Left lung (tissue), 10 donors: ENCODE results near the gene PDS5A. TPM values are rescaled to one million over a fixed set of nuclear protein-coding genes. Genes with fewer than 3 reads are reported as not detected.
A peak's percentile ranks its signal among the peaks of the same experiment; 100 is the strongest.
"Not testable (repeated sequence)": the region's sequence is repeated elsewhere in the genome, so short reads cannot be mapped to it uniquely, and the experiment has no call there.

ENCODE experiments used
- ATAC-seq: fragments of 200-7000 bp; cut with Tn5 transposase; one replicate; pipeline ENCODE4 v1.9.1; 2020; ENCODE audit warnings: moderate library complexity
- DNase-seq, 4 donors: peaks; one replicate each; pipeline ENCODE4 v3.0.0-alpha.2; 2013 to 2020
- H3K27ac ChIP-seq, 2 donors: fragments of 200-600 bp; sonication (generic) in 1 of 2; one replicate each; pipeline versions ENCODE4 v1.5.0 to v1.8.0; 2020 to 2021
- H3K27me3 ChIP-seq, 2 donors: fragments of 200-600 bp; sonication (generic) in 1 of 2; one replicate each; pipeline versions ENCODE4 v1.5.0 to v1.8.0; 2020 to 2021
- H3K36me3 ChIP-seq, 2 donors: fragments of 200-600 bp; sonication (generic) in 1 of 2; one replicate each; pipeline versions ENCODE4 v1.5.0 to v1.8.0; 2020 to 2021
- H3K4me1 ChIP-seq, 2 donors: fragments of 200-600 bp; one replicate each; pipeline ENCODE4 v1.8.0; 2021
- H3K4me3 ChIP-seq, 2 donors: fragments of 200-600 bp; sonication (generic) in 1 of 2; one replicate each; pipeline versions ENCODE4 v1.5.0 to v1.8.0; 2020 to 2021; ENCODE audit warnings: mild to moderate bottlenecking in 1 of 2
- H3K9me3 ChIP-seq, 2 donors: fragments of 200-600 bp; sonication (generic) in 1 of 2; one replicate each; pipeline versions ENCODE4 v1.5.0 to v1.8.0; 2020 to 2021
- CTCF ChIP-seq, 2 donors: fragments of 200-600 bp; sonication (generic) in 1 of 2; IDR thresholded peaks; one replicate each; pipeline versions ENCODE4 v1.5.0 to v1.8.0; 2021; ENCODE audit warnings: antibody characterized with exemption in 2 of 2
- intact Hi-C, 2 donors: fragments of 100-400 bp; cut with DNase I; formaldehyde crosslinking; loops; one replicate each; pipeline versions ENCODE4 v1.11.2 to v1.14.2; 2022
- polyA plus RNA-seq, 6 donors: library from polyadenylated mRNA; unstranded; fragments of 120-200 nt; gene quantifications; one replicate each; pipeline ENCODE4 v1.2.1, GENCODE V29; 2013; ENCODE audit not compliant: insufficient read length in 6 of 6
- total RNA-seq, 2 donors: library from RNA; stranded (reverse); fragmentation: NEBNext Ultra II Directional; extraction: Animal tissue kit (Norgen Biotek cat#: 25700); gene quantifications; one replicate each; pipeline ENCODE4 v1.2.1, GENCODE V29; 2021
- donor health status: DM: no; HTN: yes; CAD: no.
- donor health status: DM: no; HTN: no; CAD: no.

PDS5A gene
- total and polyA plus RNA-seq, 8 donors: 66.4 to 82.1 (median 72.3) TPM

GRCh38 chr4:39994406-39994805, 16.7 kb upstream of the PDS5A start:
- H3K27me3 ChIP-seq: no peaks in the 10 kb centered on the region
- H3K36me3 ChIP-seq: no peaks in the 10 kb centered on the region
- no peak for TF ChIP-seq CTCF (IDR thresholded peaks at IDR 0.05)
- ATAC-seq: no peak
- H3K4me3 ChIP-seq: no peak overlapping the region
- H3K27ac ChIP-seq: no peak overlapping the region
- H3K9me3 ChIP-seq: no peaks in the 10 kb centered on the region
- intact Hi-C loops: no loop called here
- DNase-seq: no peak
- H3K4me1 ChIP-seq: peaks cover 0 to 9% of the 10 kb centered on the region in 2 donors

GRCh38 chr4:39989381-39989780, 11.7 kb upstream of the PDS5A start:
- H3K4me1 ChIP-seq, H3K27ac ChIP-seq, H3K36me3 ChIP-seq, ATAC-seq, DNase-seq, intact Hi-C loops, H3K27me3 ChIP-seq, H3K4me3 ChIP-seq, H3K9me3 ChIP-seq: not testable (repeated sequence)

GRCh38 chr4:39987485-39987884, 9.8 kb upstream of the PDS5A start:
- H3K4me1 ChIP-seq: peaks cover 0 to 9% of the 10 kb centered on the region in 2 donors
- no peaks in the 10 kb centered on the region for H3K27me3 ChIP-seq
- intact Hi-C loops: no loop called here
- no peaks in the 10 kb centered on the region for H3K36me3 ChIP-seq
- TF ChIP-seq CTCF (IDR thresholded peaks at IDR 0.05): no peak
- H3K4me3 ChIP-seq: no peak overlapping the region
- DNase-seq: no peak
- no peaks in the 10 kb centered on the region for H3K9me3 ChIP-seq
- ATAC-seq: no peak
- H3K27ac ChIP-seq: no peak overlapping the region

GRCh38 chr4:39978904-39979303, 1.2 kb upstream of the PDS5A start:
- no peak overlapping the region for H3K27ac ChIP-seq
- TF ChIP-seq CTCF (IDR thresholded peaks at IDR 0.05): no peak
- peaks cover 0 to 16% of the 10 kb centered on the region in 2 donors for H3K36me3 ChIP-seq
- ATAC-seq: no peak
- H3K9me3 ChIP-seq: no peaks in the 10 kb centered on the region
- peaks cover 11 to 32% of the 10 kb centered on the region in 2 donors for H3K4me1 ChIP-seq
- H3K4me3 ChIP-seq: no peak overlapping the region
- DNase-seq: no peak
- H3K27me3 ChIP-seq: no peaks in the 10 kb centered on the region
- intact Hi-C loops: loop anchor here in 1 of 2 donors (10.0 kb wide), 1 partner anchor 284 kb away; the partner anchor contains the start of gene UBE2K

GRCh38 chr4:39978378-39978775, 666 bp upstream of the PDS5A start:
- peaks cover 0 to 21% of the 10 kb centered on the region in 2 donors for H3K36me3 ChIP-seq
- TF ChIP-seq CTCF (IDR thresholded peaks at IDR 0.05): no peak
- intact Hi-C loops: loop anchor here in 1 of 2 donors (10.0 kb wide), 1 partner anchor 284 kb away; the partner anchor contains the start of gene UBE2K
- no peak for ATAC-seq
- peak overlapping the region; percentile 27 to 94 for H3K4me3 ChIP-seq
- H3K27me3 ChIP-seq: no peaks in the 10 kb centered on the region
- no peak for DNase-seq
- peaks cover 11 to 36% of the 10 kb centered on the region in 2 donors for H3K4me1 ChIP-seq
- H3K9me3 ChIP-seq: no peaks in the 10 kb centered on the region
- H3K27ac ChIP-seq: peak overlapping the region; percentile 94 to 95

- no peaks in the 10 kb centered on the region for H3K27me3 ChIP-seq
- intact Hi-C loops: loop anchor here in 1 of 2 donors (10.0 kb wide), 1 partner anchor 282 kb away; the partner anchor contains the start of gene UBE2K
- H3K4me1 ChIP-seq: peaks cover 11 to 36% of the 10 kb centered on the region in 2 donors
- peak overlapping the region; percentile 88 to 94 for H3K4me3 ChIP-seq
- H3K9me3 ChIP-seq: no peaks in the 10 kb centered on the region
- peaks cover 0 to 31% of the 10 kb centered on the region in 2 donors for H3K36me3 ChIP-seq
- TF ChIP-seq CTCF (IDR thresholded peaks at IDR 0.05): no peak
- ATAC-seq (peak; percentile 45), DNase-seq (peak; percentile 49 to 88 (median 56))
- H3K27ac ChIP-seq: peak overlapping the region; percentile 94 to 95
Measured at GRCh38 chr4:39976945-39977488, 694 bp downstream of the PDS5A start.
